ENCODE data around the gene SDF4.

The SDF4 gene

DNA sequence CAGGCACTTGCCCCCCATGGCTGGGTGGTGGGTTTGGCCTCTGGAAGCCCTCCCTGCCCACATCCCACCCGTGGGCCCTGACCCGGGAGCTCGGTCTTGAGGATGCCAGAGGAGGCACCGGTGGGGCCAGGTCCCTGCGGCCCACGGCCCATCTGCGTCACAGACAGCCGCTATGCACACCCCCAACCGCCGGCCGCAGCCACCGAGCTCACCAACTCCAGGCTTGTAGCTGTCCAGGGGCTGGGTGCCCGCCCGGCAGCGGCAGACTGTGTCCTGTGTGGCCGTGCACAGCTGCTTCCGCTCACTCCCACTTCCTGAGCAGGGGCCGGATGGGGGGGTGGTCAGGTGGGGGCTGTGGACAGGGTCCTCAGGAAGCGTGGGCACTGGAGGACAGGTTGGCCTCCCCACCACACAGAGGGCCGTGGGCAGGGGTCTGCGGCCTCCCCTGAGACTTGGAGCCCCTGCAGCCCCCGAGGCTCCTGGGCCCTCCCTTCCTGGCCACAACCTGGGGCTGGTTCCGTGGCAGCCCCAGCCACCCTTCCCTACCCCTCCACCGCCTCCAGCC lies 18.9 kb downstream of the SDF4 start:
- peaks cover 3% of the 10 kb centered on the region; the same call in 1 of the 2 replicates for H3K36me3 ChIP-seq (ENCODE audit: insufficient read depth, low read depth, low read length)
- H3K9ac ChIP-seq (ENCODE audit: low read depth, low read length): no peak overlapping the region
- no peak overlapping the region for H3K27ac ChIP-seq (ENCODE audit: low read length)
- H3K4me1 ChIP-seq (ENCODE audit: insufficient read depth, low read length): no peaks in the 10 kb centered on the region
- H3K9me3 ChIP-seq (ENCODE audit: insufficient read depth, low read depth, low read length): no peaks in the 10 kb centered on the region
- H3K27me3 ChIP-seq (ENCODE audit: insufficient read depth, low read length): no peaks in the 10 kb centered on the region
- H3K4me3 ChIP-seq (ENCODE audit: low read length): no peak overlapping the region

DNA sequence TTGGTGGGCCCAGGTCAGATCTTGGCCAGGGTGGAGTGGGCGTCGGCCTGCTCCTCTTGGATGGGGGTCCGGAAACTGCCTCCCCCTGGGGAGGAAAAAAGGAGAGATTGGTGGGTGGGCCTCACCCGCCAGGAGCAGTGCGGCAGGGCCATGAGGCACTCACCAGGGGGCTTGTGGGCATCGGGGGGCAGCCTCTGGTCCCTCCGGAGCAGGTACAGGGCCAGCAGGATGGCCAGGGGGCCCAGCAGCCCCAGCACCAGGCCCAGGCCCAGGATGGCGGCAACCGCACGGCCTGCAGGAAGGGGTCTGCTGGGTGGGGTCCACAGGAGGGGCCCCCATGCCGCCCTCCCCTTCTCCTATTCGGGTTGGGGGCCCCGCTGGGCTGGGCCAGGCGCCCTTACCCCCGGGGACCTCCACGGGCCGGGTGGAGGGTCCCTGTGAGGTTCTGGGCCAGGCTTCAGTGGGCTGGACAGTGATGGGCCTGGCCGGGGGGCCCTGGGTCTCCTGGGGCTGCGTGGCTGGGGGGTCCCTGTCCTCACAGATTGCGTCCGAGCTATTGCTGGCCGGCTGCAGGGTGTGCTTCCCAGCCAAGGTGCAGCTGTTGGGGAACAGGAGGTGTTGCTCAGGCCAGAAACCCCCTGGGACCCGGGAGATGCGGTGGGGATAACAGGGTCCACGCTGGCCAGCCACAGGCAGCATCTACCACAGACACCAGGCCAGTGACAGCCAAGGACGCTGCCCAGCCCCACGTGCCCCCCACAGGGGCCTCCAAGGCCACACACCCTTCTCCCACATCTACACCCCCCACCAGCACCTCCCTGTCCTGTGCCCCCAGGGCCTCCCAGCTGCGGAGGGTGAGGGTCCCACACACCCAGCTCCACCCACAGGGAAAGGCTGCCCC lies 20.0 kb downstream of the SDF4 start:
- H3K9ac ChIP-seq (ENCODE audit: low read depth, low read length): no peak overlapping the region

DNA sequence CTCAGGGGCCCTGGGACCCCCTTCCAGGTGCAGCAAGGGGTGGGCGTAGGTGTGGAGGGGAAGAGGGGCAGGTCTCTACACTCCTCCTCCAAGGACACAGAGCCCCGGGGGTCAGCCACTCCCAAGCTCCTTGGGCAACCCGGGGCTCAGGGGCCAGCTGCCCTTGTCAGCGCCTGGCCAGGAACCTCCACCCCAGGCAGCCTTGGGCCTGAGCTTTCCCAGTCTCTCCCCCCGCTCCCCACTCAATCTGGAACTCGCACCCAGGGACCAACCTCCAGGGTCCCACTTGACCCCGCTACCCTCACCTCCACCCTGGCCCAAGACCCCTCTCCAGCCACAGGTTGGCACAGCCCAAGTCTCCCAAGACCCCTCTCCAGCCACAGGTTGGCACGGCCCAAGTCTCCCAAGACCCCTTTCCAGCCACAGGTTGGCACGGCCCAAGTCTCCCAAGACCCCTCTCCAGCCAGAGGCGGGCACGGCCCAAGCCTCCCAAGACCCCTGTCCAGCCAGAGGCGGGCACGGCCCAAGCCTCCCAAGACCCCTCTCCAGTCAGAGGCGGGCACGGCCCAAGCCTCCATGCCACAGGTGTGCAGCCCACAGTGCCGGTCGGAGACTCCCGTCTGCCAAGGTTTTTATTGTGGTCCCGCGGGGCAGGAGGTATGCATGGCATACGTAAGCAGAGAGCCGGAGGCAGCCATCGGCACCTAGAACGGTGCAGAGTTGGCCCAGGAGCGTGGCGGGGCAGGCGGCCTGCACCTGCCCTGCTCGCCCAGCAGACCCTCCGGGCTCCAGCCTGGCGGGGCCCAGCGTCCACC lies 20.9 kb downstream of the SDF4 start:
- Histone ChIP-seq H3K4me1 (ENCODE audit: insufficient read depth, low read length) (no peaks in the 10 kb centered on the region), H3K27ac (ENCODE audit: low read length) (no peak overlapping the region), H3K4me3 (ENCODE audit: low read length) (no peak overlapping the region), H3K9me3 (ENCODE audit: insufficient read depth, low read depth, low read length) (no peaks in the 10 kb centered on the region), H3K27me3 (ENCODE audit: insufficient read depth, low read length) (peaks cover 17% of the 10 kb centered on the region), H3K9ac (ENCODE audit: low read depth, low read length) (no peak overlapping the region), H3K36me3 (ENCODE audit: insufficient read depth, low read depth, low read length) (no peaks in the 10 kb centered on the region)

More for the DNA sequence above, 20.0 kb downstream of the SDF4 start:
- H3K4me3 ChIP-seq (ENCODE audit: low read length): no peak overlapping the region
- no peaks in the 10 kb centered on the region for H3K36me3 ChIP-seq (ENCODE audit: insufficient read depth, low read depth, low read length)
- H3K4me1 ChIP-seq (ENCODE audit: insufficient read depth, low read length): no peaks in the 10 kb centered on the region
- H3K27me3 ChIP-seq (ENCODE audit: insufficient read depth, low read length): peaks cover 8% of the 10 kb centered on the region
- no peak overlapping the region for H3K27ac ChIP-seq (ENCODE audit: low read length)
- no peaks in the 10 kb centered on the region for H3K9me3 ChIP-seq (ENCODE audit: insufficient read depth, low read depth, low read length)

DNA sequence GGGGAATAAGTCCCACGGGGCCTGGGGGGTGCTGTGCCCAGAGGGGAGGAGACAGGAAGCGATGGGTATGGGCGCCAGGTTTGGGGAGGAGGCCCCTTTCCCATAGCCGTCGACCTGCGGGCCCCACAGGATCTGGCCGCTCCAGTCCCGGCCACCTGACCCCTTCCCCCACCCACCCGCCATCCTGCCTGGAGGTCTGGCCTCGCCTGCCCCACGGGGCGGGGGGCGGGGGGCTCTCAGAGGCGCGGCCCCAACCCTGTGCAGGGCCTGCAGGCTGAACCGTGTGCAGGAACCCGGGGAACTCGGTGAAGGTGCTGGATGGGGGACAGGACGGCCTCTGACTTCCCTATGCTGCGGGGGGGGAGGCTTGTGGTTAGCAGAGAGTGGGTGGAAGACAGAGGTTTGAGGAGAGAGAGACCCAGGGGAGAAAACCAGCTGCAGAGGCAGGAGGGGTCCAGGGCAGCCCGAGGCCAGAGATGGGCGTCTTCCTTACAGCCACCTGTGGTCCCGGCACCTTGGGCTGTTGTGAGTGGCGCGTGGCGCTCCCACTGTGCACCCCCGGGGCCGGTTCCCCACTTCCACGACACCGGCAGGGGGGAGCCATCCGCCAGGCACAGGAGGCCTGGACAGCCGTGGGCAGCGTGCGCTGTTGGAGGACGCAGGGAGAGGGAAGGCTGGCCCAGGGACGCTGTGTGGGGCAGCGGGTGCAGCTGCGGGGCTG lies 22.9 kb downstream of the SDF4 start:
- Histone ChIP-seq H3K9ac (ENCODE audit: low read depth, low read length) (no peak overlapping the region), H3K36me3 (ENCODE audit: insufficient read depth, low read depth, low read length) (no peaks in the 10 kb centered on the region), H3K27me3 (ENCODE audit: insufficient read depth, low read length) (peaks cover 30% of the 10 kb centered on the region), H3K27ac (ENCODE audit: low read length) (no peak overlapping the region), H3K4me3 (ENCODE audit: low read length) (no peak overlapping the region), H3K9me3 (ENCODE audit: insufficient read depth, low read depth, low read length) (no peaks in the 10 kb centered on the region), H3K4me1 (ENCODE audit: insufficient read depth, low read length) (no peaks in the 10 kb centered on the region)

DNA sequence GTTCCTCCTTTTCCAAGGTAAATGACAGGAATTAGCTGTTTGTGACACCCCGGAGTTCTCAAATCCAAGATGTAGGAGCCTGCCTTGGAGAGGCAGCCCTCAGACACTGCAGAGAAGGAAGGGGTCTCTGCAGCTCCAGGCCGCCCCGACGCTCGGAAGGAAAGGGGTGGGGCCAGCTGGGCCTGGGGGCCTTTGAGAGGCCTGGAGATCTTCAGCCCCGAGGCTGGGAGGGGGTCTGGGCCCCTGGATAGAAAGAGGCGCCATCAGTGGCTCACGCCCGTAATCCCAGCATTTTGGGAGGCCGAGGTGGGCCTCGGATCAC lies 24.3 kb downstream of the SDF4 start:
- Histone ChIP-seq H3K27ac (ENCODE audit: low read length) (no peak overlapping the region), H3K4me1 (ENCODE audit: insufficient read depth, low read length) (no peaks in the 10 kb centered on the region), H3K36me3 (ENCODE audit: insufficient read depth, low read depth, low read length) (no peaks in the 10 kb centered on the region), H3K4me3 (ENCODE audit: low read length) (no peak overlapping the region), H3K27me3 (ENCODE audit: insufficient read depth, low read length) (peaks cover 30% of the 10 kb centered on the region), H3K9me3 (ENCODE audit: insufficient read depth, low read depth, low read length) (no peaks in the 10 kb centered on the region), H3K9ac (ENCODE audit: low read depth, low read length) (no peak overlapping the region)

DNA sequence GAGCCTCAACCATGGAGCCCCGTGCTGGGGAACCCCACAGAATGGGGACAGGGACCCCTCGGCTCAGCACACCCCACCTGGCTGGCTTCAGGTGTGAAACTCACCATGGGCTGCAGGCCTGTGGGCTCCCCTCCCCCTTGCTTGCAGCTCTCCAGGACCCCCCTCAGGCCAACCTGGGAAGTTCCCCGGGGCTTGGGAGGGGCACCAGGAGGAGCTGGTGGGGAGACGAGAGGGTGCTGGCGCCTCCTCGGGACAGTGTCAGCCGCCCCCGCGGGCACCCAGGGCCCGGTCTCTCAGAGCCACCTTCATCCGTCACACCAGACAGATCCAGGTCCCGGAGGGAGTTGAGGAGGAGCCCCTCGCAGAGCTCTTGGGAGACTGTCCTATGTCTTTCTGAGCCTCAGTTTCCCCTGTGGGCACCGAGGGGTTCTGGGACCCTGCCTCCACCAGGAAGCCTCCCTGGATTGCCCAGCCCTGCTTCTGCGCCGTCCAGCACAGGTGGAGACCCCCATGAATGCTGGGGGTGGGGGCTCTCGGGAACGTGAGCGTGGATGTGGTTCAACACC lies 24.8 kb downstream of the SDF4 start:
- Histone ChIP-seq H3K9me3 (ENCODE audit: insufficient read depth, low read depth, low read length) (no peaks in the 10 kb centered on the region), H3K27ac (ENCODE audit: low read length) (no peak overlapping the region), H3K36me3 (ENCODE audit: insufficient read depth, low read depth, low read length) (no peaks in the 10 kb centered on the region), H3K27me3 (ENCODE audit: insufficient read depth, low read length) (peaks cover 30% of the 10 kb centered on the region), H3K4me1 (ENCODE audit: insufficient read depth, low read length) (no peaks in the 10 kb centered on the region), H3K4me3 (ENCODE audit: low read length) (peak overlapping the region; percentile 53; the same call in 1 of the 2 replicates), H3K9ac (ENCODE audit: low read depth, low read length) (no peak overlapping the region)

DNA sequence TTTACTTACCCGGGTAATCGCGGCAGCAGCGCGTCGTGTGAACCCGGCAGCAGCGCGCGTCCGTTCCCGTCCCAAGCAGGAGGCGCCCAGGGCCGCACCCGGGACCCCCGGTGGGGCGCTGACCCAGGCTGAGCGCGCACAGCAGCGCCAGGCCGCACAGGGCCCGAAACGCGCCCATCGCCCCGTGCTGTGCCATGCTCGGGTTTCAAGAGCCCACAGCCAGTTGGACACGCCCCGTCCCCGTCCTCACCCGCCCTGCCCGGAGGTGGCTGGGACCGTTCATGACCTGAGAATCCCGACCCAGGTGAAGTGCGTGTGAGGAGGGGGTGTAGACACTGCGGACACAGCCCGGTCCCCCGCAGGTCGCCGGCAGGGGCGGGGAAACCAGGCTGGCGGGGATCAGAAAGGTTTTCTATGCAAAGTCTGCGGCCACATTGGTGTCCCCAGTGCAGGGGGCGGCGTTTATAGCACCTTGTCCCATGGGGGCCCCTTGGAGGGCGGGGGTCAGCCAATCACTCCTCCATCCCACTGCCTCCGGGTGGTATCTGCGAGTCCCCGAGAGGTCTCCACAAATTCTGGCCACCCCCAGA lies 25.3 kb downstream of the SDF4 start, which contains the start of gene TNFRSF18:
TNFRSF18 (minus strand) TSS at position 217 of the 590 bp plus-strand sequence; CDS start at position 196, 21 bp downstream.
- Histone ChIP-seq H3K27me3 (ENCODE audit: insufficient read depth, low read length) (peaks cover 30% of the 10 kb centered on the region), H3K9ac (ENCODE audit: low read depth, low read length) (no peak within 1 kb of the TSS), H3K9me3 (ENCODE audit: insufficient read depth, low read depth, low read length) (no peaks in the 10 kb centered on the region), H3K27ac (ENCODE audit: low read length) (no peak within 1 kb of the TSS), H3K4me3 (ENCODE audit: low read length) (peak within 1 kb of the TSS; percentile 53; the same call in 1 of the 2 replicates), H3K36me3 (ENCODE audit: insufficient read depth, low read depth, low read length) (no peaks in the 10 kb centered on the region), H3K4me1 (ENCODE audit: insufficient read depth, low read length) (no peaks in the 10 kb centered on the region)

DNA sequence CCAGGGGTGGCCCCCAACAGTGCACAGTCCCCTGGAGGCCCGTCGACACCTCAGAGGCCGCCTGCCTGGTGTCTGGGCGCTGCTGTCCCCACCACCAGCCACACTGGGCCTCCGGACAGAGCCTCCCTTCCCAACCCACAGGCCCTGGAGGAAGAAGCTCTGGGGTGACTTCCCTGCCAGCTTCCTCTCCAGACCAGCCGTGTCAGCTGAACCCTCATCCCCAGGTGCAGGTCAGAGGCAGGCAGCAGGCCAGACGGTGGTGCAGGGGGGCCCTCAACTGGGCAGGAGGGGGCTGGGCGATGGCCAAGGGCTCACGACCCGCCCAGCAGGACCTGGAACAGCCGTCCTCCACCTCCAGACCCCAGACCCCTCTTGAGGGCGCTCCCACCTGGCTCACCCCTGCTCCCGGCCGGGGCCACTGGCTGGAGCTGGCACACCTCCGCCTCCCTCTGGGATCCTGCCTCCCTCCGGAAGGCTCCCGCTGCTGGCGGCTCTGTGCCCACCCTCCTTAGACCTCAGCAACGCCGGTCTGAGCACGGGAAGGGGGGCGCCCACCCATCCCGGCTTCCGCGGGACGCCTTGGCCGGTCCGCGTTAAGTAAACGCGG lies 25.9 kb downstream of the SDF4 start:
- H3K27ac ChIP-seq (ENCODE audit: low read length): no peak overlapping the region
- H3K9ac ChIP-seq (ENCODE audit: low read depth, low read length): no peak overlapping the region
- H3K9me3 ChIP-seq (ENCODE audit: insufficient read depth, low read depth, low read length): no peaks in the 10 kb centered on the region
- H3K27me3 ChIP-seq (ENCODE audit: insufficient read depth, low read length): peaks cover 30% of the 10 kb centered on the region
- peak overlapping the region; percentile 53; the same call in 1 of the 2 replicates for H3K4me3 ChIP-seq (ENCODE audit: low read length)
- H3K4me1 ChIP-seq (ENCODE audit: insufficient read depth, low read length): no peaks in the 10 kb centered on the region
- no peaks in the 10 kb centered on the region for H3K36me3 ChIP-seq (ENCODE audit: insufficient read depth, low read depth, low read length)

DNA sequence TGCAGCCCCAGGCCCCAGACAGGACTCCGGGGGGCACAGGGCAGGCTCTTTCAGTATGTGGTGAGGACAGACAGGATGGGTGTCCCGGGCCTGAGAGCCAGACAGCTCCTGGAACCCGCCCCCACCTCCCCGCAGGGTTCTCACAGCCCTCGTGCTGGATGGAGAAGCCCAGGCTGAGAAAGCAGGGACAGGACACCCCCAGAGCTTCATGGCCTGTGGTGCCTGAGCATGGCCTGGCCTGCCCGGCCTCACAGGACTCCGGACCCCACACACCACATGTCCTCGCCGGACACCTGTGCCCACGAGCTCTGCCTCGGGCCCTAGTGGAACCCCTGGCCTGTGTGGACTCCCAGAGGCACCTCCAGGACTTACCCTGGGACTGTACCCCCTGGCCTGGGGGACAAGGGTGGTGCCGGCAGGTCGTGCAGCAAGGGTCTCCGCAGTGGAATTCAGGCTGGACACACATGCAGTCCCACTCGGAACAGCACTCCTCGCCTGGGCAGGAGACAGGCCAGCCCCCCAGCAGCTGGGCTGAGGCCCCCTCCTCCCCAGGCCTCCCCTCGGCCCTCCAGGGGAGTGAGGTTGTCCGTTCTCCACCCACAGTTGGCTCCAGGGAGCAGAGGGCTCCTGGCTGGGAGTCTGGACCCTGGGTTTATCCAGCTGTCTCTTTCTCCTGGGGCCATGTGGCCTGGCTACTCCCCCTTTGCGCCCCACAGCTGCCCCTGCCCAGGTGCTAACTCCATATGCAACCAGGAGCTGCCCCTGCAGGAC lies 26.6 kb downstream of the SDF4 start:
- Histone ChIP-seq H3K27ac (ENCODE audit: low read length) (no peak overlapping the region), H3K27me3 (ENCODE audit: insufficient read depth, low read length) (peaks cover 35% of the 10 kb centered on the region), H3K9me3 (ENCODE audit: insufficient read depth, low read depth, low read length) (no peaks in the 10 kb centered on the region), H3K4me1 (ENCODE audit: insufficient read depth, low read length) (no peaks in the 10 kb centered on the region), H3K9ac (ENCODE audit: low read depth, low read length) (no peak overlapping the region), H3K4me3 (ENCODE audit: low read length) (no peak overlapping the region), H3K36me3 (ENCODE audit: insufficient read depth, low read depth, low read length) (no peaks in the 10 kb centered on the region)

DNA sequence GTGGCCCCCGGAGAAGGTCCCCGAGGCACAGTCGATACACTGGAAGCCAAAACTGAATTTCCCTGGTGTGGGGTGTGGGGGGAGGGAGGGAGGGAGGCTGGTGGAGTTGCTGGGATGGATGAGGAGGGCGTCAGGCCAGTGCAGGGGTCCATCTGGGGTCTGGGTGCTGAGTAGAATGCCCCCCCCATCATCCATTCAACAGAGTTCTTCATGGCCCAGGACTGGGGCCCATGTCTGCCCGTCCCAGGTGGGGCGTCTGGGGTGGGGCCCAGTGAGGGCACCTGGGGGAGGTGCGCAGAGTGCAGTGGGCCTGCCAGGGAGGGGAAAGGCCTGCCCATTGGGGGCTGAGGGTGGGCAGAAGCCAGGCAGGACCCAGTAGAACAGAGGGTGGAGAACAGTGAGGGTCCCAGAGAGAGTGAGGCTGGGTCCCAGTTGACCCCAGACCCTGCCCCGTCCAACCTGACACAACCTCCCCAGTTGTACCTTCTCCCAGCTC lies 27.3 kb downstream of the SDF4 start:
- H3K27ac ChIP-seq (ENCODE audit: low read length): no peak overlapping the region

More for the DNA sequence above, 27.3 kb downstream of the SDF4 start:
- Histone ChIP-seq H3K27me3 (ENCODE audit: insufficient read depth, low read length) (peaks cover 41% of the 10 kb centered on the region), H3K4me3 (ENCODE audit: low read length) (no peak overlapping the region), H3K9me3 (ENCODE audit: insufficient read depth, low read depth, low read length) (no peaks in the 10 kb centered on the region), H3K4me1 (ENCODE audit: insufficient read depth, low read length) (no peaks in the 10 kb centered on the region), H3K36me3 (ENCODE audit: insufficient read depth, low read depth, low read length) (no peaks in the 10 kb centered on the region), H3K9ac (ENCODE audit: low read depth, low read length) (no peak overlapping the region)
